GM19395 (cell line): ENCODE data around the gene SUMO1.
"Not testable (repeated sequence)": the region's sequence is repeated elsewhere in the genome, so short reads cannot be mapped to it uniquely, and the experiment has no call there.

Experiments
- ATAC-seq: cut with Tn5 transposase; IDR thresholded peaks from one replicate; pipeline ENCODE4 v1.9.1; 2021; ENCODE audit warnings: mild to moderate bottlenecking, moderate library complexity; ENCODE audit not compliant: unreplicated experiment

SUMO1 gene

DNA sequence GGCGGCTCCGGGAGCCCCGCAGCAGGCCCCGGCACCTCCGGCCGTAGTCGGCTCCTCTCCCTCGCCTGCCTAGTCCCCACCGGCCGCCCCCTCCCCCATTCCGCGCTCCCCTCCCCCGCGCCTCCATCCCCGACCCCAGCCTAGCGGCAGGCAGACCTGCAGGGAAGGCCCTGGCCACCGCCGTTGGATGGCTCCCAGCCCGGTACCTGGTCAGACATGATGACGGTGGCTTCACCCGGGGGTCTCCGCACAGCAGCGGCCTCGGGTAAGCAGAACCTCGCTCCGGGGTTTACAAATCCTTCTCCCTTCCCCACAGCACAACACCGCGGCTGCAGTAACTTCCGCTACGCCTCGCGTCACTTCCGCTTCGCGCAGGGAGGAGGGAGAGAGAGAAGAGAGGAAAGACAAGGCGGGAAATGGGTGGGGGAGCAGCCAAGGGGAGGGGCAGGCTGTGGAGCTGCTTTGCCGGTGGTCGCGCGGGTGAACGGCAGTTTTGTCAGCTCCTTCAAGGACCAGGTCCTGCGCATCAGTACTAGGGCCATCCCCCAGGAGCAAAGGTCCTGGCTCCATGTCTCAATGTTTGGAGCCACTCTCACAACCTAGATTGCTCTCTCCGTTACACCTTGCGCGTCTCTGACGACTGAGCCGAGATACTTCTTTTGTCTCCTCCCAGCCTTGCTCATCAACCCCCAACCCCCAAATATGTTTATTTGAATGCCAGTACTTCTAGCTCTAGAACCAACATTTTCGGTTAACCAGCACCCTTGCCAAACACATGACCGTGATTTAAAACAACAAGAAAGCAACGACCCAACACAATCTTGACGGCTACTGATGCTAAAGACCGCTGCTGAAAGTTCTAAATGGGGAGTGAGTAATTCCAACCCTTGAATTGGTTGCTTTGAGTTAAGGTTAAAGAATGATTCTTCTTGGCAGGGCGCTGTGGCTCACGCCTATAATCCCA is at the start of gene SUMO1:
TSS of gene SUMO1 (minus strand) at position 364 of the 964 bp plus-strand sequence. CDS start at position 218, 146 bp downstream.
- peak; percentile 94 for ATAC-seq

DNA sequence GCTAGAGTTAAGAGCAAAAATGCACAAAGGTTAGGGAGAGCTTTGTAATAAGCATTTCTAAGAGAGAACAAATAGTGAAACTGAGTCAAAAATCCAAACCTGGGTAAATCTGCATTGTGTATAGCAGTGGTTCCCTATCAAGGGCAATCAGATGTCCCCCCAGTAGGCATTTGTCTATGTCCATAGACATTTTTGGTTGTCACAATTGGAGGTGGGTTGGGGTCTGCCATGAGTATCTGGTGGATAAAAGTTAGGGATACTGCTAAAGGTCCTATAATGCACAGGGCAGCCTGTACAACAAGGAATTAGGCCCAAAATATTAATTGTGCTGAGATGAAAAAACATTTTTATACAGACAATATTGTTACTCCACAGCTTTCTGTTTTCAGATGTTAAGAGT is 48.2 kb upstream of the SUMO1 start:
- ATAC-seq: no peak

DNA sequence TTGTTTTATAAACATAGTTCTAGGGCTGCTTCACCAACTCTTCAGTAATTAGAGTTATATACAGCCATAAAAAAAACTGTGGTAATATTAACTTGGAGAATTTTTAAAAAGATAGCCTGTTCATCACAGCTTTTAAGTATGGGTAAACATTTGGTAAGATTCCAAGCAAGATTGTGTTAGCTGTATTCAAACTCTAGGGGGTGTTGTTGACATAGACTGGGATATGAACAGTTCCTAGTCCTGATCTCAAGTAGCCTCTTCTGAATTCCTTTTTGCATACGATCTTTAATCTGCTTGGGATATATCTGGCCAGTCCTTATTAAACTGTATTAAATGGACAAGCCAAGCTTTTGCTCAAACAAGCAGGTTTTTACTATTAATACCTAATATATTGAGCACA is 40.5 kb upstream of the SUMO1 start:
- no peak for ATAC-seq

DNA sequence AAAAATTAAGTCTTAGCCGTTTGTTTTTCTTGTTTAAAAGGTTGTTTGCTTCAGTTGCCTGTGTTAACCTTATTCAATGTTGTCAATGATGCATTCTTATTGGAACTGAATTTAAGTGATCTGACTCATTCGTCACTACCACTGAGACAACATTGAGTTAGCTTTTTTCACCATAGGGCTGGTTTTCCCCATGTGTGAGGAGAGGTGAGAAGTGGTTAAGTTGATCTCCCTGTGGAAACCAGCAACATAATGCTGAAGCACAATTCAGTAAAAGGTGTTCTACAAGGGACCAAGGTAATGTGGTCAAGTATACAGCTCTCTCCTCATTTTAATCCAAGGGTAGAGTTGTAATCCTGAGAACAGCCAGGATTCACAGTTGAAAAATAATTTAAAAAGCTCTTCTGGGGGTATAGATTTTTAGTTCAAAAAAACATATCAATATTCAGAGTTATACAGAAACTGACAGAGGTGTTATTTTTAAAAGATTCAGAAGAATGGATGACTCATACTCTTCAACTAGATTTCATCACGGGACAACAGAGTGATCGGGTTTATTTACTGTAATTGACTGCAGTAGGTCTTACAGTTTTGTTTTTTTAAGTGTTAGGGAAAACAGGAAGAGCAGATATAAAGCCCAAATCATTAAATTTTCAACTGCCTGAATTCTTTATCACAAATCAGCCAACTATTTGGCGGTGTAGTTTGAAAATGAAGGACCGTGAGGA is 39.8 kb upstream of the SUMO1 start:
- ATAC-seq: peak; percentile 50

DNA sequence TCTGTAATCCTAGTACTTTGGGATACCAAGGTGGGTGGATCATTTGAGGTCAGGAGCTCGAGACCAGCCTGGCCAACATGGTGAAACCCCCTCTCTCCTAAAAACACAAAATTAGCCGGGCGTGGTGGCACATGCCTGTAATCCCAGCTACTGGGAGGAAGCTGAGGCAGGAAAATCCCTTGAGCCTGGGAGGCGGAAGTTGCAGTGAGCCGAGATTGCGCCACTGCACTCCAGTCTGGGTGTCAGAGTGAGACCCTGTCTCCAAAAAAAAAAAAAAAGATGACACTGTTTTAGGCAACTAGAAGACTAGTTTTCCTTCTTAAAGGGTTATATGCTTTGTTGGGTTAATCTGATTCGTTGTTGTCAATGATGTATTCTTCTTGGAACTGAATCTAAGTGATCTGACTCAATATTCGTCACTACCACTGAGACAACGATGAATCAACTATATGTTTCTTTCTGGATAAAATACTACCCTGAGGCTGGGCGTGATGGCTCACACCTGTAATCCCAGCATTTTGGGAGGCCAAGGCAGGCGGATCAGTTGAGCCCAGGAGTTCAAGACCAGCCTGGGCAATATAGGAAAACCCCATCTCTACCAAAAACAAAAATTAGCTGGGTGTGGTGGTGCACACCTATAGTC is 37.8 kb upstream of the SUMO1 start:
- not testable (repeated sequence) for ATAC-seq

DNA sequence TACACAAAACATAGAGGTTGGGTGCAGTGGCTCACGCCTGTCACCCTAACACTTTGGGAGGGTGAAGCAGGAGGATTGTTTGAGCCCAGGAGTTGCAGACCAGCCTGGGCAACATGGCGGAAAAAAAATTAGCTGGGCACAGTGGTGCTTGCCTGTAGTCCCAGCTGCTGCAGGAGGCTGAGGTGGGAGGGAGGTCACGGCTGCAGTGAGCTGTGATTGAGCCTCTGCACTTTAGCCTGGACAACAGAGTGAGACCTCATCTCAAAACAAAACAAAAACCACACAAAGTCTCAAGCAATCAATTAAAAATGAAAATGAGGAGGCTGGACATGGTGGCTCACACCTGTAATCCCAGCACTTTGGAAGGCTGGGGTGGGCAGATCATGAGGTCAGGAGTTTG is 32.1 kb upstream of the SUMO1 start:
- no peak for ATAC-seq

DNA sequence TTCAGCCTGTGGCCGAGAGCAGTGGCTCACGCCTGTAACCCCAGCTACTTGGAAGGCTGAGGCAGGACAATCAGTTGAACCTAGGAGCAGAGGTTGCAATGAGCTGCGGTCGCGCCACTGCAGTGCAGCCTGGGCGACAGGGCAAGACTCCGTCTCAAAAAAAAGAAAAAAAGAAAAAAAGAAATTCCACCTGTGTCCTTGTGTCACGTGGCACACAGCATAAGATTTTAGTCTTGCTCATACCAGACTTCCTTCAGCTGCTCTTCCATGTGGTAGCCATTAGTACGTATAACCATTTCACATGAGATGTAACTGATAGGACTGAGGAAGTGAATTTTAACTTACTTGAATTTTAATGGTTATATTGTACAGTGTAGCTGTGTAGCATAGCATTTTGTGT is 31.2 kb upstream of the SUMO1 start:
- ATAC-seq: no peak

DNA sequence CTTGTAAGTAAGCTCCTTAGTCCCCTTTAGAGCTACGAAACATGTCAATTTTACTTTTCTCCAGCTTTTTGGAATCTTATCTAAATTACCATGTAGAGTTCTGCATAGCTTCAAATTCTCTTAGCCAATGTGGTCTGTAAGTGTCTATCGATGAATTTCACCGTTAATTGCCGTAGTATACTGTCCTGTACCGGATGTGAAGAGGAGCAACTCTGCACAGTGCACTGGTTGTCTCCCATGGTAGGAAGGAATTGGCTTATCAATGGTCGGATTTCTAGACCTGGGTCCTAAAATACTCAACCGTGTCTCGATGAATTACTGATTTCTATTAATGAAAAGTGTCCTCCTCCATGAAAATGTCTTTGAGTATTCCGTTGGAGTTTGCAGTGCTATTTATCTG is 29.1 kb upstream of the SUMO1 start:
- no peak for ATAC-seq

DNA sequence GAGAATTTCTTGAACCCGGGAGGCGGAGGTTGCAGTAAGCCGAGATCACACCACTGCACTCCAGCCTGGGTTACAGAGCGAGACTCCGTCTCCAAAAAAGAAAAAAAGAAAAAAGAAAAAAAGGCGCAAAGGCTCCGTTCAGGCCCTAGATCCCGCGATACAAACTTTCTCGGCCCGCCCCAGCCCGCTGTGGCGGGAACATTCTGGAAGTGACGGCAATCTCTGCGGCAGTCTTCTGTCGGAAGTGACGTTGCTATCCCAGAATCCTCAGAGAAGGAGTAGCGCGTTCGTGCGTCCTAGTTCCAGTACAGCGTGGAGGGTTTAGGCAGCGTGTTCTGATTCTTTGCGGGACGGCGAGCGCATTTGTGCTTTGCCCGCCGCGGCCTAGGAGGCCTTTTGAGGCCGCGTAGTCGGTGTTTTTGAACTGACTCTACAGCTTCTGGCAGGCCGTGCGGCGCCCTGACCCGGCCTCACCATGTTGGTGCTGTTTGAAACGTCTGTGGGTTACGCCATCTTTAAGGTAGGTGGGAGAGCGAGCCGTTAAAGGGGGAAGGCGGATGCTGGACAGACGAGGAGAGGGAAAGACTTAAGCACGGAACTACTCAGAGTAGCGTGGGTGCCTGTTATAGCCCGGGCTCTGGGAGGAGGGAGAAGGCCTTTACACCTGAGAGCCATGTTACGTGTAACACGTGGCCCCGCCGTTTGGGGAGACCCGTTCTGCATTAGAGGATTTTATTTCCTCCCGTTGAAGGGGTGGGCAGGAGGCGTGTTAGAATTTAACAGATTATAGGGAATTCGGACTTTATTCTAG is 27.3 kb upstream of the SUMO1 start, which contains the start of gene NOP58:
TSS of gene NOP58 (plus strand) at position 297 of the 811 bp plus-strand sequence. CDS start at position 476, 179 bp downstream.
- peak; percentile 87 for ATAC-seq

DNA sequence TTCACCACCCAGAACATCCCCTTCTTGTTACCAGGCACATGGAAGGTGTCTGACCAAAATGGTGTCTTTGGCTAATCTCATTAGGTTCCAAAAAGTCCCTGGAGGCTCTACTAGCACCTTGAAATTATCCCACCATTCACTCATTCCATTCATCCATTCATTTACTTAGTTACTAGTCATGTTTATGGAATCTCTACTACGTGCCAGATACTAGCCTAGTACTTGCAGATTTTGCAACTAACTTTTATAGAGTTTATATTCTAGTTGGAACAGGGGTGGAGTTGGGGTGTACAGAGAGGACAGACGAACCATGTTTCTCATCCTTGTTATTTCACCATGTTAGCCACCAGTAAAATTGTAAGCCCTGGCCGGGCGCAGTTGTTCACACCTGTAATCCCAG is 23.1 kb upstream of the SUMO1 start:
- ATAC-seq: no peak

DNA sequence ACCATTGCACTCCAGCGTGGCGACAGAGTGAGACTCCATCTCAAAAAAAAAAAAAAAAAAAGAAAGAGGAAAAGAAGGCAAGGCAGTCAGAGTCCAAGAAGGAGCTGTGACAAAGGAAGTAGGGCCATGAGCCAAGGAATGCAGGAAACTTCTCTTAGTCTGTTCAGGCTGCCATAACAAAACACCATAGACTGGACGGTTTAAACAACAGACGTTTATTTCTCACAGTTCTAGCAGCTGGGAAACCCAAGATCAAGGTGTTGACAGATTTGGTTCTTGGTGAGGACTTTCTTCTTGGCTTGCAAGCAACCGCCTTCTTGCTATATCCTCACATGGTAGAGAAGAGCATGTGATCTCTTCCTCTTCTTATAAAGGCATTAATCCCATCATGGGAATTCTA is 13.1 kb upstream of the SUMO1 start:
- no peak for ATAC-seq

DNA sequence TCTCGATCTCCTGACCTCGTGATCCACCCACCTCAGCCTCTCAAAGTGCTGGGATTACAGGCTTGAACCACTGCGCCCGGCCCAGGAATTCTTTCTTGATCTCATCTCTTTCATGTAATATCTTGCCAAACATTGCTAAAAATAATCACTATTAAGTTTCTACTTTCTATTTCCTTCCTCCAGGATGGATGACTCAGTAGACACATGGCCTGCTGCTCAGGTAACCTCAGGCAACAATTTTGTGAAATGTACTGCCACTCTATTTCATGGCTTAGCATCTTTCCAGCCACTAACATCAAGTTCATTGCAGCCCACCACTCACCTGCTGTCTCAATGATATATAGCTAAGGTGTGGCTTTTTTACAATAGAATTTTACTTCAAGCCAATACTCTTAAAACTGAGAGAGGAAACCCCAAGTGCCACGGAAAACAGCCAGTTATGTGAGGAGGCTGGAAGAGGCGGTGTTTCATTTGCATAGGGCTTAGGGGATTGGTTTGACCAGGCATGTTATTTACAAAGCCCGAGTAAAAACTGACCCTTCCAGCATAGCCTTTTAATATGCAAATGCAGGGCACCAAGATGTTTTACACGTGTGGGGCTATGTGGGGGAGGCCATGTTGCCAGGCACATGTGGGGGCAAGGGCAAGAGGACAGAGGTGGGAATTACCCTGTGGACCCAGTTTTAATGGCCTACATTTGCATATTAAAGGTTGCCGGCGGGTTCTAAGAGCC is 11.3 kb upstream of the SUMO1 start:
- no peak for ATAC-seq

DNA sequence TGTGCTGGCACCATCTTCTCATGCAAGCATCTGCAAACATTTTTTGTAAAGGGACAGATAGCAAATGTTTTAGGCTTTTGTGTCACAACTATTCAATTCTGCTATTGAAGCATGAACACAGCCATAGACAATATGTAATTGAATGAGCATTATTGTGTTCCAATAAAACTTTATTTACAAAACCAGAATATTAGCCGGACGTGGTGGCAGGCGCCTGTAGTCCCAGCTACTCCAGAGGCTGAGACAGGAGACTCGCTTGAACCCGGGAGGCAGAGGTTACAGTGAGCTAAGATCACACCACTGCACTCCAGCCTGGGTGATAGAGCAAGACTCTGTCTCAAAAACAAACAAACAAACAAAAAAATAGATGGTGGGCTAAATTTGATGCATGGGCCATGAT is 9.3 kb upstream of the SUMO1 start:
- not testable (repeated sequence) for ATAC-seq

DNA sequence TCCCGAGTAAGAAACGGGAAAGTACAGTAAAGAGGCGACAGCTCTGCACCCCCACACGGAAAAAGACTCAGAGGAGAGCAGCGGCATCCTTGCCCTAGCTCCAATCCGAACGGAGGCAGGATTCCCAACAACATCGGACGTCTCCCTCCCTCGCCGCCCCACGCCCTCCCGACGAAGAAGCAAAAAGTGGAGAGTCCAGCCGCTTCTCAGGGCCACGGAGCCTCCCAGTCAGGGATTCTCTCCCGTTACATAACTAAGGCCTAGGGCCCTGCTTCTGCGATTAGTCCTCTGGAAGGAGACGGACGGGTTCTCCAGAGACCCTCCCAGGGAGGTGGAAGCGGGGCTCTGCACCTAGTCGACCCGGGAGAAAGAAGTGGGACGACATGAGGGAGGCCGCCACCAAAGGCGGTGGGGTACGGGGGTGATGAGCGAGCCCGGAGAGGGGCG is 587 bp downstream of the SUMO1 start:
- peak; percentile 48 for ATAC-seq

DNA sequence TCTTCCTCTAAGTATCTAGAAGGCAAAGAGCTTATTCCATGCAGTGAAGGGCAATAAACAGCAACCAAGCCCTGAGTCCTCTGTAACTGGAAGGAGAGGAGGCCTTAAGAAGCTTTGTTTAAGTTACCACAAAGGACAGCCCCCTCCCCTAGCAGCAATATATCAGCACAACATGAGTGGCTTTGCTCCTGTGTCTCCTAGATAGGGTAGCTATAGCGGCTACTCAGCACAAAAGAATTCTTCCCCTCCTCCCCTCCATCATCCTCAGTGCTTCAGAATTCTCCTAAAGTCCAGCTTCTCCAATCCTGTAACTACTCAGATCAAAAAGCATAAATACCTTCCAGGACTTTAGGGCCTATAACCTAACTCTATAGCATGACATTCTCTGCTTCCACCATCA is 16.5 kb downstream of the SUMO1 start:
- ATAC-seq: no peak

DNA sequence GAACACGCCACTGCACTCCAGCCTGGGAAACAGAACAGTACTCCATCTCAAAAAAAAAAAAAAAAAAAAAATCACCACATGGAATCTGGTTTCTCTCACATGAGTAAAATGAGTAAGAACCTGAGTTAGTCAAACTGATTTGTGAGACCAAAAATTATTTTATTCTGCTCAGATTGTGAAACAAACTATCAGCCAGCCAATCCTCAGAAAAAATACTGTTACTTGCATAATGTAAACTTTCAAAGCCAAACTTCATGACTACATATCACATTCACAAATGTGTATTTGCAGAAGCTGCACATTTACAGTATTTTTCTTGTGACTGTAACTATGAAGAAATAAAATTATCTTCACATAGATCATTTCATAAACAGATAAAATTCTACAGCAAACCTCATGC is 23.2 kb downstream of the SUMO1 start:
- ATAC-seq: no peak

DNA sequence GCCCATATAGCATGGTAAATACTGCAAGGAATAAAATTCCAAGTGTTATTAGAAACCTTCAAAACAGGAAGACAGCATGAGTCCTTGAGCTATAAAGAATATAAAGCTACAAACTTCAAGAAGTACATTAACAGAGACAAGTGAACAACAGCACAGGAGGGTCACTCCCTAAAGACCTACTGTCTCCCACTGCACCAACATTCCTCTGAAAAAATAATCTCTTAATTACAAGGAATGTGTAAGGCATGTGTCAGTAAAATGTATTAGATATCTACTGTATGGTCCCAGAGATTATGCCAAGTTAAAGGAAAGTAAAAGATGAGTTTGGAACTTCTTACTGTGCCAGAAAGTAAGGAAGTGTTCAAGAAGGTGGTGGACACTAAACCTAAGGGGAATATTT is 29.9 kb downstream of the SUMO1 start:
- ATAC-seq: no peak

DNA sequence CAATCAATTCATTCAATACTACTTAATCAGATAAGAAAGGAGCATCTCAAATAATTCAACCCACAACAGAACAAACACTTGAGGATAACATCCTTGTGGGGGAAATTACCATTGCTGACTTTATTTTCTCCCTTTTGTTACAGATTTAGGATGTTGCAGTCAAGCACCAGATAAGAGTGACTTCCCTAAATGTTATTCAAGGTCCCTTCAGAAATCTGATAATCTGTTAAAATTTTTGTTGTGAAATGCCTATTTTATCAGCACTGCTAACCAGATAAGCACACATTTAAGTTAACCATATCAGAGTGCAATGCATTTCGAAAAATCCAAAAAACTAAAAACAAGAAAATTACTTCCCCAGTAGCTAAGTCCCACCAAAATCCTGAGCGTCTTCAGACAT is 33.5 kb downstream of the SUMO1 start:
- ATAC-seq: no peak

DNA sequence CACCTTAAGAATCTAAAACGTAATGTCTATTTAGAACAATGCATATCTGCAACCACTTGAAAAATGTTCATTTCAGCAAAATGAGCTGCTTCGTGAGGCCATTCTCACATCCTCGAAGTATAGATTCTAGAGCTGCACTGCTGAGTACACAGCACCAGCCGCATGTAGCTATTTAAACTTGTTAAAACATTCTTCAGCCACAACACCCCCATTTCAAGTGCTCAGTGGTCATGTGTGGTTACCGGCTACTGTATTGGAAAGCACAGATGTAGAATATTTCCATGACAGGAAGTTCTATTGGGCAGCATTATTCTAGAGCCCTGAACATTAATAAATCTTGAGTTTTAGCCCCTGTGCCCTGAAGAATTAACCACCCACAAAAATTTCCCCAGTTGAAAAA is 35.0 kb downstream of the SUMO1 start:
- ATAC-seq: no peak
